Measurements from ENCODE around the gene RHBDD3.

Gene RHBDD3

GRCh38 chr22:29314537-29315285, 46.9 kb upstream of the RHBDD3 start:
- H3K36me3 ChIP-seq (replicated peaks in 1 of 2; ENCODE audit: control insufficient read depth in 2 of 2, insufficient read depth in 2 of 2, low read length in 2 of 2), result no peaks in the 10 kb centered on the region
- peaks cover 13 to 20% of the 10 kb centered on the region in 2 donors for H3K4me1 ChIP-seq (ENCODE audit: control insufficient read depth in 2 of 2, insufficient read depth in 1 of 2, low read depth in 1 of 2, low read length in 2 of 2)
- no peak overlapping the region for H3K4ac ChIP-seq (ENCODE audit: low read length)
- peak overlapping the region; percentile 50 for H2AK5ac ChIP-seq (ENCODE audit: low read depth, low read length)
- no peak overlapping the region for H2BK120ac ChIP-seq (ENCODE audit: low read depth, low read length)
- no CpG with 5 or more reads among the region's 69 CpGs for WGBS, 2 donors (ENCODE audit: extremely low coverage in 2 of 2, insufficient read length in 2 of 2, insufficient replicate concordance in 1 of 2)
- peak overlapping the region; percentile 92 for H3K9ac ChIP-seq (ENCODE audit: low read depth, low read length, poor library complexity)
- peak overlapping the region; percentile 95 for H2BK12ac ChIP-seq (ENCODE audit: low read length)
- H3K9me3 ChIP-seq (replicated peaks in 1 of 2; ENCODE audit: control insufficient read depth in 2 of 2, insufficient read depth in 1 of 2, low read depth in 1 of 2, low read length in 2 of 2), result peaks cover 0 to 9% of the 10 kb centered on the region in 2 donors
- peak overlapping the region; percentile 1 for H2BK15ac ChIP-seq (ENCODE audit: low read length)
- peak overlapping the region; percentile 23 for H4K91ac ChIP-seq (ENCODE audit: low read depth, low read length, poor library complexity)
- no peak overlapping the region for H2BK5ac ChIP-seq (ENCODE audit: low read length)
- no peak overlapping the region for H3K27ac ChIP-seq (replicated peaks; ENCODE audit: low read length)
- H3K23ac ChIP-seq (ENCODE audit: low read depth, low read length, poor library complexity), result peak overlapping the region; percentile 92
- H3K4me3 ChIP-seq (ENCODE audit: low read length in 2 of 2), result peak overlapping the region; percentile 44 to 82
- peak overlapping the region; percentile 90 for H3K18ac ChIP-seq (ENCODE audit: low read length)
- DNase-seq (ENCODE audit: low spot score), result no peak
- H3K27me3 ChIP-seq (ENCODE audit: control insufficient read depth in 3 of 3, insufficient read depth in 3 of 3, low read depth in 1 of 3, low read length in 3 of 3), result peaks cover 32 to 42% (median 41%) of the 10 kb centered on the region in 3 experiments
- H3K14ac ChIP-seq (ENCODE audit: low read length), result peak overlapping the region; percentile 83
- H3K4me2 ChIP-seq (ENCODE audit: insufficient read depth, low read length, poor library complexity, severe bottlenecking), result peak overlapping the region; percentile 99
- H3K79me1 ChIP-seq (ENCODE audit: low read depth, low read length), result no peaks in the 10 kb centered on the region
- peak overlapping the region; percentile 94 for H2AFZ ChIP-seq (ENCODE audit: low read length)
- no peak overlapping the region for H4K8ac ChIP-seq (ENCODE audit: low read depth, low read length)

DNA sequence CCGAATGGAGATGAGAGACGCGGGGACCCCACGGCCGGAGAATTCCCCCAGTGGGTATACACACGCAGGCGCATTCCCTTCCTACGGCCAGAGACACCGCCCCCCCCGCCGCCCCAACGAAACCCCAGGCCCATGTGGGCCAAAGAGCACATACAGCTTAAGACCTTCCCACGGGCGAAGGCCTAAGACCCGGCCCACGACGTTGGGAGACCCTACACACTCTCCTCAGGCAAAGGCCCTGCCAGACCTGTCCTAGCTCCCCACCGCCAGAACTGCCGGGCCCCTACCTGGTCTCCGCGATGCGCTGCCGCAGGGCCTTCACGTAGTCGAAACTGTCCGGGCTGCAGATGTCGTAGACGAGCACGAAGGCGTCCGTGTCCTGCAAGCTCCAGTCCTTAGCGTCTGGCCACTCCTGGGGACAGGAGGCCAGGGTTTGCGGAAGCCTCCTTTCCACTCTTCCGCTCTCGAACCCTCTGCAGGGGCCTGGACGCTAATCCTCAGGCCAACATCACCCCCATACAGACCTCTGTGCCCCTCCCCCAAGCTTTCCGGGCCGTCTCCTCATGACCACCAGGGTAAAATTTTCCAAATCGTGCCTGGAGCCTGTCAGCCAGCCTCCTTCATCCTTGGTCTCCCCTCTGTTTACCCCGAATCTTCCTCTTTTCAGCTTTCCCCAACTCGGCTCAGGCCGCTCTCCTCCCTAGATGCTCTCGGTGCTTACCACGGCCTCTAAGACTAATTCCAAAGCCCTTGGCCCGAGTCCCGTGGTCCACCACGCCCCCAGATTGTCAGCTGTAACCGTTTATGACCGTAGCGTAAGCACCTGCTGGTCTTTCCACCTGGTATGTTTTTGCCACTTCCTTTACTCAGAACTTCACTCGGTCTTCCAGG, 46.0 kb upstream of the RHBDD3 start:
- Histone ChIP-seq H3K36me3 (replicated peaks in 1 of 2; ENCODE audit: control insufficient read depth in 2 of 2, insufficient read depth in 2 of 2, low read length in 2 of 2) (no peaks in the 10 kb centered on the region), H4K91ac (ENCODE audit: low read depth, low read length, poor library complexity) (no peak overlapping the region), H3K4me2 (ENCODE audit: insufficient read depth, low read length, poor library complexity, severe bottlenecking) (no peak overlapping the region), H3K27me3 (ENCODE audit: control insufficient read depth in 3 of 3, insufficient read depth in 3 of 3, low read depth in 1 of 3, low read length in 3 of 3) (peaks cover 32 to 42% (median 41%) of the 10 kb centered on the region in 3 experiments), H3K4me3 (ENCODE audit: low read length in 2 of 2) (no peak overlapping the region), H2BK5ac (ENCODE audit: low read length) (no peak overlapping the region), H3K18ac (ENCODE audit: low read length) (peak overlapping the region; percentile 0), H2AFZ (ENCODE audit: low read length) (no peak overlapping the region), H3K9ac (ENCODE audit: low read depth, low read length, poor library complexity) (no peak overlapping the region), H2BK120ac (ENCODE audit: low read depth, low read length) (no peak overlapping the region), H2AK5ac (ENCODE audit: low read depth, low read length) (peak overlapping the region; percentile 9), H3K79me1 (ENCODE audit: low read depth, low read length) (no peaks in the 10 kb centered on the region), H3K23ac (ENCODE audit: low read depth, low read length, poor library complexity) (peak overlapping the region; percentile 29), H2BK15ac (ENCODE audit: low read length) (no peak overlapping the region), H3K4ac (ENCODE audit: low read length) (no peak overlapping the region), H2BK12ac (ENCODE audit: low read length) (no peak overlapping the region), H3K4me1 (ENCODE audit: control insufficient read depth in 2 of 2, insufficient read depth in 1 of 2, low read depth in 1 of 2, low read length in 2 of 2) (peaks cover 14 to 26% of the 10 kb centered on the region in 2 donors), H3K14ac (ENCODE audit: low read length) (no peak overlapping the region), H4K8ac (ENCODE audit: low read depth, low read length) (no peak overlapping the region), H3K27ac (replicated peaks; ENCODE audit: low read length) (no peak overlapping the region), H3K9me3 (replicated peaks in 1 of 2; ENCODE audit: control insufficient read depth in 2 of 2, insufficient read depth in 1 of 2, low read depth in 1 of 2, low read length in 2 of 2) (peaks cover 0 to 9% of the 10 kb centered on the region in 2 donors)
- DNase-seq (ENCODE audit: low spot score), result no peak
- WGBS, 2 donors (ENCODE audit: extremely low coverage in 2 of 2, insufficient read length in 2 of 2, insufficient replicate concordance in 1 of 2), result no CpG with 5 or more reads among the region's 51 CpGs

- Histone ChIP-seq H3K4me1 (ENCODE audit: control insufficient read depth in 2 of 2, insufficient read depth in 1 of 2, low read depth in 1 of 2, low read length in 2 of 2) (peaks cover 20 to 28% of the 10 kb centered on the region in 2 donors), H2BK5ac (ENCODE audit: low read length) (no peak overlapping the region), H3K4ac (ENCODE audit: low read length) (no peak overlapping the region), H3K9me3 (replicated peaks in 1 of 2; ENCODE audit: control insufficient read depth in 2 of 2, insufficient read depth in 1 of 2, low read depth in 1 of 2, low read length in 2 of 2) (peaks cover 0 to 9% of the 10 kb centered on the region in 2 donors), H3K14ac (ENCODE audit: low read length) (no peak overlapping the region), H4K8ac (ENCODE audit: low read depth, low read length) (no peak overlapping the region), H3K4me3 (ENCODE audit: low read length in 2 of 2) (no peak overlapping the region), H2AFZ (ENCODE audit: low read length) (no peak overlapping the region), H3K9ac (ENCODE audit: low read depth, low read length, poor library complexity) (no peak overlapping the region), H2BK12ac (ENCODE audit: low read length) (no peak overlapping the region), H3K18ac (ENCODE audit: low read length) (no peak overlapping the region), H3K27me3 (ENCODE audit: control insufficient read depth in 3 of 3, insufficient read depth in 3 of 3, low read depth in 1 of 3, low read length in 3 of 3) (peaks cover 32 to 42% (median 41%) of the 10 kb centered on the region in 3 experiments), H3K36me3 (replicated peaks in 1 of 2; ENCODE audit: control insufficient read depth in 2 of 2, insufficient read depth in 2 of 2, low read length in 2 of 2) (no peaks in the 10 kb centered on the region), H4K91ac (ENCODE audit: low read depth, low read length, poor library complexity) (no peak overlapping the region), H3K23ac (ENCODE audit: low read depth, low read length, poor library complexity) (peak overlapping the region; percentile 29), H2BK15ac (ENCODE audit: low read length) (no peak overlapping the region), H3K4me2 (ENCODE audit: insufficient read depth, low read length, poor library complexity, severe bottlenecking) (no peak overlapping the region), H3K79me1 (ENCODE audit: low read depth, low read length) (peaks cover 4% of the 10 kb centered on the region), H2BK120ac (ENCODE audit: low read depth, low read length) (no peak overlapping the region), H3K27ac (replicated peaks; ENCODE audit: low read length) (no peak overlapping the region), H2AK5ac (ENCODE audit: low read depth, low read length) (peak overlapping the region; percentile 9)
- DNase-seq (ENCODE audit: low spot score), result no peak
- no CpG with 5 or more reads among the region's 44 CpGs for WGBS, 2 donors (ENCODE audit: extremely low coverage in 2 of 2, insufficient read length in 2 of 2, insufficient replicate concordance in 1 of 2)
Measured at GRCh38 chr22:29313126-29313575, 45.4 kb upstream of the RHBDD3 start.

Data from neuronal stem cell (in vitro differentiated cells).